Subcutaneous abdominal adipose tissue (tissue), 5 donors: Measurements from ENCODE around the gene DRG2.
A peak's percentile ranks its signal among the peaks of the same experiment; 100 is the strongest.

Experiments
- H3K27ac ChIP-seq: one replicate; pipeline ENCODE4 v1.7.0; 2013; ENCODE audit warnings: low read depth, mild to moderate bottlenecking, inconsistent platforms, low read length, moderate library complexity
- H3K27me3 ChIP-seq, 5 donors: one replicate each; pipeline ENCODE4 v1.7.0; 2013; ENCODE audit warnings: low read length in 5 of 5, inconsistent platforms in 1 of 5; ENCODE audit not compliant: control insufficient read depth in 5 of 5, insufficient read depth in 4 of 5
- H3K36me3 ChIP-seq, 5 donors: one replicate each; pipeline ENCODE4 v1.7.0; 2013; ENCODE audit warnings: low read length in 5 of 5; ENCODE audit not compliant: control insufficient read depth in 5 of 5, insufficient read depth in 5 of 5
- H3K4me1 ChIP-seq, 5 donors: one replicate each; pipeline ENCODE4 v1.7.0; 2013; ENCODE audit warnings: low read length in 5 of 5, mild to moderate bottlenecking in 3 of 5, moderate library complexity in 1 of 5; ENCODE audit not compliant: control insufficient read depth in 5 of 5, insufficient read depth in 5 of 5
- H3K4me3 ChIP-seq, 5 donors: one replicate each; pipeline ENCODE4 v1.7.0; 2013; ENCODE audit warnings: low read length in 5 of 5, low read depth in 1 of 5
- H3K9ac ChIP-seq, 5 donors: one replicate each; pipeline ENCODE4 v1.7.0; 2013; ENCODE audit warnings: low read length in 5 of 5, mild to moderate bottlenecking in 4 of 5, moderate library complexity in 3 of 5
- H3K9me3 ChIP-seq, 5 donors: one replicate each; pipeline ENCODE4 v1.7.0; 2013; ENCODE audit warnings: low read length in 5 of 5; ENCODE audit not compliant: control insufficient read depth in 5 of 5
- donor health status: healthy.
- donor health status: healthy.
- donor health status: healthy.
- donor health status: healthy.
- donor health status: healthy.

Gene DRG2, protein sequence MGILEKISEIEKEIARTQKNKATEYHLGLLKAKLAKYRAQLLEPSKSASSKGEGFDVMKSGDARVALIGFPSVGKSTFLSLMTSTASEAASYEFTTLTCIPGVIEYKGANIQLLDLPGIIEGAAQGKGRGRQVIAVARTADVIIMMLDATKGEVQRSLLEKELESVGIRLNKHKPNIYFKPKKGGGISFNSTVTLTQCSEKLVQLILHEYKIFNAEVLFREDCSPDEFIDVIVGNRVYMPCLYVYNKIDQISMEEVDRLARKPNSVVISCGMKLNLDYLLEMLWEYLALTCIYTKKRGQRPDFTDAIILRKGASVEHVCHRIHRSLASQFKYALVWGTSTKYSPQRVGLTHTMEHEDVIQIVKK

DNA sequence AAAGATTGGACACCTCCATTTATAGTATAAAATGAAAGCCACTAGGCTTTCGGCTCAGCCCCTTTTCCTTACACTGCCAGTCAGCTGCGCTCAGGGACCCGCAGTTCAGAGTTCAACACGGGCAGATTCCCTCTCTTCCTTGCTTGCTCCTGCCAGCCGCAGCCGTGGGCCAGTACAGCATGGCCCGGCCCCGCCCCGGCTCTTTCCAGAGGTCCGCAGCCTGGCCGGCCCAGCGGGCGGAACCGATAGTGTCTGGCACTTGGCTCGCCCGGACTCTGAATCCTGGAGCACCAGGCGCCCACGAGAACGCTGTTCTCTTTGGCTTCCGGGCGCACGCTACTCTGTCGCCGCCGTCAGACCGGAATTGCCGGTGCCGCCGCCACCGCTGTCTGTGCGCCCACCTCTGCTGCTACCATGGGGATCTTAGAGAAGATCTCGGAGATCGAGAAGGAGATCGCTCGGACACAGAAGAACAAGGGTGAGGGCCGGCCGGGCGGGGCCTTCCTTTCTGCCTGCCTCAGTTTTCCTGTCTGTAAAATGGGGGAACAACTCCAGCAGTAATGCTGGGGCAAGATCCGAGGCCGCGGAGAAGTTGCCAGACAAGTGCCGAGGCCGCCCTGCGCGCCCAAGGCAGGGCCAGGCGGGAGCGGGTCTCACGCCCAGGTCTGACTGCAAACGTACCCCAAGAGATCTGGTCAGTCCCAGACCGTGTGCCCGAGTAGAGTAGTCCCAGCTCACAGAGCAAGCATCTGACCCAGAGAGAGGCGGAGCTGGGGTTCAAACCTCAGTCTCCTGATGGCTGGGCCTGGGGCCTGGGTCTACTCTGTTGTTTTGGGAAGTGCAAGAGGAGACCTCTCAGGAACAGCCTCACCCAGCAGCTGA is at the start of gene DRG2:
Gene DRG2 (plus strand): TSS at position 339 of the 882 bp plus-strand sequence. CDS start 76 bp downstream, at position 415.
- H3K9me3 ChIP-seq, result no peaks in the 10 kb centered on the region
- peaks cover 0 to 11% (median 7%) of the 10 kb centered on the region in 5 donors for H3K36me3 ChIP-seq
- peak within 1 kb of the TSS; percentile 65 for H3K27ac ChIP-seq
- H3K4me3 ChIP-seq, result peak within 1 kb of the TSS; percentile 76 to 97 (median 91)
- H3K4me1 ChIP-seq, result peaks cover 4 to 23% (median 14%) of the 10 kb centered on the region in 5 donors
- no peaks in the 10 kb centered on the region for H3K27me3 ChIP-seq
- peak within 1 kb of the TSS; percentile 84 to 97 (median 91) for H3K9ac ChIP-seq

DNA sequence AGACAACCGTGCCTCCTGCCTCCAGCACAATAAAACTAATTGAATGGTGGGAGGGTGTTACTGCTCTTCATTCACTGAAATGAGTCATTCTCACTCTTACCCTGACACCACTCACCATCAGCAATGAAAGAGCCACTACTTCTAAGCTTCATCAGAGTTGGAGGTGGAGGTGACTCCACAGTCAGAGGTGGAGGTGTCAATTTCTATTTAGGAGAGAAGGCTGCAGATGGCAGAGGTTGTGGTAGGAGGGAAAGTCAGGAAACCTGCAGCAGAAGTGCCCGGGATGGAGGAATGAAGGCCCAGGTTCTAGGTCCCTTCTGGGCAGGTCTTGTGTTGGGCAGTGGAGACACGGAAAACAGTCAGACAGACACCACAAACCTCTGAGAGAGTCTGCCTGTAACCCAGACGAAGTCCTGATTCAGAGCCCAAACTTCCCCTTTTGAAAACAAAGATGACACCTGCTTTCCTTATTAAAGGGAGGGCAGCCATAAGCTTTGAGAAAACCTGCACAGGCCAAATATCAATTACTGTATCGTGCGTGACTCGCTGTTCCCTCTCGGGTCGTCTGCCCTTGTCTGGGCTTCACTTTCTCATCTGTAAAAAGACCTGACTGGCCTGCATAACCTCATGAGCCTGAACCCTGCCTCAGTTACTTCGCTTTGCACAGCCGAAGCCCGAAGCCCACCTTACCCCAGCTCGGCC is 49.4 kb upstream of the DRG2 start:
- Histone ChIP-seq H3K27ac (peak overlapping the region; percentile 65), H3K27me3 (no peaks in the 10 kb centered on the region), H3K4me3 (peak overlapping the region; percentile 88 to 95 (median 93)), H3K9ac (peak overlapping the region in 4 of 5 donors; percentile 55 to 86 (median 76)), H3K4me1 (peaks cover 12 to 32% (median 31%) of the 10 kb centered on the region in 5 donors), H3K9me3 (no peaks in the 10 kb centered on the region), H3K36me3 (no peaks in the 10 kb centered on the region)

DNA sequence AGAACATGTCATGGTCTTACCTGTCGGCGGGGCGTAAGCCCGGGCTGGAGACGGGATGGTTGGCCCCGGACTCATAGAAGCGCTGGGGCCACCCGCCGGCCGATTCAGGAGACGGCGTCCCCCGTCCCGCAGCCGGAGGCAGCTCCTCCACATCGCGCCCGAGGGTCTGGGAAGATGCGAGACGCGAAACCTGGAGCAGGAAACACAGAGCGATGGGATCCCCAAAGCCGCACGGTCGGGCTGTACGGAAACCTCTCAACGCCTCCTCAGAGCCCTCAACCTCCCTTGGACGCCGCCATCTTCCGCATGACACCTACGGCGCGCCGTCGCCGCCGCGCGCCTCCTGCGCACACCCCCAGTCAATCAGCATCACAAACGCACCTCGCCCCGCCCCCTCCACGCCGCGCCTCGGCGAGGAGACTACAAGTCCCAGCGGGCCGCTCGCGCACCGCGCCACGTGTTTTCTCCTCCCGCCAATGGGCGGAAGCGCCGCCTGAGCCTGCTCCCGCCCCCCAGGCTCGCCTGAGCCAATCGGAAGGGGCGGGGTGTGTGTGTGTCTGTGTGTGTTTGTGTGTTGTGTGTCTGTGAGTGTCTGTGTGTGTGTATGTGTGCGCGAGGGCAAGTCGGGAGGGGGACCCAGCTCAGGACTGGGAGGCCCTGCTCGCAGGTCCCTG is 48.8 kb upstream of the DRG2 start, which contains the start of the genes ATPAF2 and GID4:
Gene ATPAF2 (minus strand): TSS at position 308 of the 674 bp plus-strand sequence. CDS start 155 bp downstream, at position 153.
Gene GID4 (plus strand): TSS at position 548 of the 674 bp plus-strand sequence. CDS start 57 bp downstream, at position 605.
- H3K9me3 ChIP-seq, result no peaks in the 10 kb centered on the region
- H3K36me3 ChIP-seq, result no peaks in the 10 kb centered on the region
- no peaks in the 10 kb centered on the region for H3K27me3 ChIP-seq
- peaks cover 12 to 32% (median 31%) of the 10 kb centered on the region in 5 donors for H3K4me1 ChIP-seq
- H3K9ac ChIP-seq, result peak within 1 kb of the TSS; percentile 77 to 89 (median 81)
- peak within 1 kb of the TSS; percentile 88 to 95 (median 93) for H3K4me3 ChIP-seq
- peak within 1 kb of the TSS; percentile 65 for H3K27ac ChIP-seq

DNA sequence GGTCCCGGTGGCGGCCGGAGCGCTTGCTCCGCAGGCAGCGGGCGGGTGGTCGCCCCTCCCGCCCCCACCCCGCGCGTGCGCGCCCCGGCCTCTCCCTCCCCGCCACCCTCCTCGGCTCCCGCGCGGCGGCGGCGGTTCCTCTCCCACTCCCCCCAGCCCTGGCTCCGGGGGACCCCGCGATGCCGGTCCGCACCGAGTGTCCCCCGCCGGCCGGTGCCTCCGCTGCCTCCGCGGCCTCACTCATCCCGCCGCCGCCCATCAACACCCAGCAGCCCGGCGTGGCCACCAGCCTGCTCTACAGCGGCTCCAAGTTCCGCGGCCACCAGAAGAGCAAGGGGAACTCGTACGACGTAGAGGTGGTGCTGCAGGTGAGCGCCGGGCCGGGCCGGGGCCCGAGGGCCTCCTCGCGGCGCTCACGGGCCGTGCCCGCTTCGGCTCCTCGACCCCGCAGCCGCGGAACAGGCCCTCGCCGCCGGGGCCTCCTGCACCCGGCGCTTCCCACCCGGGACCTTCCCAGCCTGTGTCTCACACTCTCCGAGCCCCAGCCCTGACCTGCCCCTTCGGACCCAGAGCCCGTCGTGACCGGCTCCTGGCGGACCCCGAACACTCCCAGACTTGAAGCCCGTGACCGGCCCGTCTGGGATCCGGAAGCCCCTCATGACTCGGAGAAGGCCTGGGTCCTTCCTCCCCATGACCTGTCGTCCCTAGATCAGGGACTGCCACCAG is 48.0 kb upstream of the DRG2 start:
- peaks cover 0 to 2% (median 0%) of the 10 kb centered on the region in 5 donors for H3K36me3 ChIP-seq
- H3K27me3 ChIP-seq, result no peaks in the 10 kb centered on the region
- peak overlapping the region; percentile 65 for H3K27ac ChIP-seq
- H3K9me3 ChIP-seq, result no peaks in the 10 kb centered on the region
- peaks cover 12 to 32% (median 31%) of the 10 kb centered on the region in 5 donors for H3K4me1 ChIP-seq
- H3K4me3 ChIP-seq, result peak overlapping the region; percentile 83 to 95 (median 93)
- peak overlapping the region; percentile 77 to 89 (median 81) for H3K9ac ChIP-seq

DNA sequence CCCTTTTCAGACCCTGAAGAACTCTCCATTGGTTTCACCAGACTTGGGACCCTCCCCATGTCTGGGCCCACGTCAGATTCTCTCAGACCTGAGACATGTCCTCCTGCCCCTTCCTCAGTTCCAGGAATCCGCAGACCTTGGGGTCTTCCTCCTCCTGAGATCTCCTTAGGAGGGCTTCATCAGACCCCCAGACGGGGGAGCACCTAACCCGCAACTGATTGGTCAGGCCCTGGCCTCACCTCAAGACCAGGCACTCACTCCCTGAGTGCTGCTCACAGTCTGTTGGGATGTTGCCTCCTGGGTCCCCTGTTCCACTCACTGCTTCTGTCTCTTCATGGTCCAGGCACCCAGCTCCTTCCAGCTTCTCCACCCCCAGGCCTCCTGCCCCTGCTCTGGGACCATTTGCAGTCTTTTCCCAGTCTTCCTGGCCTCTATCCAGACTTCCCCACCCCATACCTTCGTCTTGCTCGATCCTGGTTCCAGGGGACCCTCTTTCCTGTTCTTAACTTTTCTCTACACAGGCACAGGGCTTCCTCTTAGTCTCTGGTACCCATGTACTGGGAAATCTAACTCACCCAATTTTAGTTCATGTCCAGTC is 47.4 kb upstream of the DRG2 start:
- Histone ChIP-seq H3K9ac (peak overlapping the region; percentile 77 to 89 (median 81)), H3K27ac (no peak overlapping the region), H3K36me3 (peaks cover 0 to 4% (median 2%) of the 10 kb centered on the region in 5 donors), H3K4me3 (peak overlapping the region; percentile 83 to 95 (median 93)), H3K9me3 (no peaks in the 10 kb centered on the region), H3K27me3 (no peaks in the 10 kb centered on the region), H3K4me1 (peaks cover 12 to 32% (median 31%) of the 10 kb centered on the region in 5 donors)

DNA sequence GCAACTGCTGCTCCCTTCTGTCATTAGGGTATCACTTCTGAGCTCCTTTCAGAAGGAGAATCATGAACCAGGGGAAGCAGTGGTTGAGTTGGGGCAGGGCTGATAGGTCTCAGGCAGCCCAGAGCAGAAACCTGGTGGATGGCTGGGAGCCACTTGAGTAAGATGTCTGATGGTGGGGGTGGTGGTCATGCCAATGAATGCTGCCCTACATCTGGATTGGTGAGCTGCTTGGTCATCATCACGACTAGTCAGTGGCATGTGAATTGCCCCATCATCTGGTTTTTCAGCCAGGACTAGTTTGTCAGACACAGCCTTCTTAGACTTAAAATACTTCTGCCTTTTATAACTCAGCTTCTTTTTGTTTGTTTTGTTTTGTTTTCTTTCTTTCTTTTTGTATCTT is 46.0 kb upstream of the DRG2 start:
- peaks cover 12 to 32% (median 31%) of the 10 kb centered on the region in 5 donors for H3K4me1 ChIP-seq
- no peak overlapping the region for H3K27ac ChIP-seq
- H3K27me3 ChIP-seq, result no peaks in the 10 kb centered on the region
- no peaks in the 10 kb centered on the region for H3K9me3 ChIP-seq
- H3K9ac ChIP-seq, result peak overlapping the region in 2 of 5 donors; percentile 45 to 81
- no peak overlapping the region for H3K4me3 ChIP-seq
- peaks cover 0 to 12% (median 4%) of the 10 kb centered on the region in 5 donors for H3K36me3 ChIP-seq

DNA sequence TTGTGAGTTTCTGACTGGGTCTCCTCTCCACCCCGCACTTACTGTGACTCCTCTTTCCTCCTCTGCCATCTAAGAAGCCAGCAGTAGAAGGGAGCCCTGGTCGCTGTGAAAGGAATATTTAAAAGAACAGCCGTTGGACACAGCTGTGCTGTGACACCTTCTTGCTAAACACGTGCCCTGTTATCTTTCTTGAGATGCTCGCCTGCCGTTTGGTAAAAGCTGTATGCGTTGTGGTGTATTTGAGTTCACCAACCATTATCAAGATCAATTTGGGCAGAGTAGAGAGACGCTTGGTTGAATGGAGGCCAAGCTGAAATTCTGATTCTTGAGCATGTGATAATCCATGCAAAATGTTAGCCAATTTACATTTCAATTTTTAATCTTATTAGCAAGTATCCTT is 44.8 kb upstream of the DRG2 start:
- Histone ChIP-seq H3K4me1 (peaks cover 10 to 25% (median 22%) of the 10 kb centered on the region in 5 donors), H3K36me3 (peaks cover 0 to 20% (median 11%) of the 10 kb centered on the region in 5 donors), H3K27me3 (no peaks in the 10 kb centered on the region), H3K27ac (no peak overlapping the region), H3K4me3 (no peak overlapping the region), H3K9ac (no peak overlapping the region), H3K9me3 (no peaks in the 10 kb centered on the region)

DNA sequence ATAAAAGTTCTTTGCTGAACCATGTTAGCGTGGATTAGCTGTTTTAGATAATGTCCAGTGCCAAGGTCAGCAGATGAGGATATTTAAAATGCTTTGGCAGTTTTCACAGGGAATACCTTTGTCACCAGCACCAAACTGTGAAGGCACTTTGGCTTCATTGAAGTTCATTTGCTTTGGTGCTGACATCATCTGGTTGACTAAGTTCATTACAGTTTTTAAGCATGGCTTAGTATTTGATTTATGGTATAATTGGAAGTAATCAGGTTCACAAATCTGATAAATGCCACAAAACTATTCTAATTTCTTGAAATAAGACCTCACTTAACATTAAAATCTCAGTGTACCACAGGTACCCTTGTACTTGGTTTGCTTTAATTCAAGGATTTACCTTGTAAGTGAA is 44.3 kb upstream of the DRG2 start:
- peaks cover 6 to 20% (median 17%) of the 10 kb centered on the region in 5 donors for H3K4me1 ChIP-seq
- no peaks in the 10 kb centered on the region for H3K9me3 ChIP-seq

More for the DNA sequence above, 44.3 kb upstream of the DRG2 start:
- Histone ChIP-seq H3K27ac (no peak overlapping the region), H3K9ac (no peak overlapping the region), H3K4me3 (no peak overlapping the region), H3K36me3 (peaks cover 0 to 20% (median 11%) of the 10 kb centered on the region in 5 donors), H3K27me3 (no peaks in the 10 kb centered on the region)
